ENCODE results near the gene RTTN.

The RTTN gene

DNA sequence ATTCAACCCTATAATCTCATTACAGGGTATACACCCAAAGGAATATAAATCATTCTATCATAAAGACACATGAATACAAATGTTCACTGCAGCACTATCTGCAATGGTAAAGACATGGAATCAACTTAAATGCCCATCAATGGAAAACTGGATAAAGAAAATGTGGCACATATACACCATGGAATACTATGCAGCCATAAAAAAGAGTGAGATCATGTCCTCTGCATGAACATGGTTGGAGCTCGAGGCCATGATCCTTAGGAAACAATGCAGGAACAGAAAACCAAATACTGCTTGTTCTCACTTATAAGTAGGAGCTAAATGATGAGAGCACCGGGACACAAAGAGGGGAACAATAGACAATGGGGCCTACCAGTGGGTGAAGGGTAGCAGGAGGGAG lies 169.3 kb downstream of the RTTN start:
- no peak overlapping the region for H3K27ac ChIP-seq
- H3K9me3 ChIP-seq = no peaks in the 10 kb centered on the region
- no peak for TF ChIP-seq CTCF (IDR thresholded peaks at IDR 0.05)
- no peak for DNase-seq
- no peak overlapping the region for H3K4me3 ChIP-seq
- H3K27me3 ChIP-seq = no peaks in the 10 kb centered on the region
- H3K4me1 ChIP-seq = peaks cover 0 to 9% (median 0%) of the 10 kb centered on the region in 4 donors
- intact Hi-C loops (cut with DNase I; ENCODE audit: low total_unique reads) = no loop called here
- H3K36me3 ChIP-seq = peaks cover 0 to 11% (median 10%) of the 10 kb centered on the region in 3 donors

GRCh38 chr18:70031221-70031620 lies 174.3 kb downstream of the RTTN start:
- H3K9me3 ChIP-seq = no peaks in the 10 kb centered on the region
- peaks cover 5 to 19% (median 11%) of the 10 kb centered on the region in 3 donors for H3K36me3 ChIP-seq
- no peak for DNase-seq
- H3K27ac ChIP-seq = no peak overlapping the region
- no peak for TF ChIP-seq CTCF (IDR thresholded peaks at IDR 0.05)
- H3K4me1 ChIP-seq = no peaks in the 10 kb centered on the region
- intact Hi-C loops (cut with DNase I; ENCODE audit: low total_unique reads) = no loop called here
- no peaks in the 10 kb centered on the region for H3K27me3 ChIP-seq
- no peak overlapping the region for H3K4me3 ChIP-seq

- Histone ChIP-seq H3K4me1 (no peaks in the 10 kb centered on the region), H3K27me3 (no peaks in the 10 kb centered on the region), H3K4me3 (no peak overlapping the region), H3K27ac (no peak overlapping the region), H3K36me3 (peaks cover 5 to 24% (median 11%) of the 10 kb centered on the region in 3 donors), H3K9me3 (no peaks in the 10 kb centered on the region)
- TF ChIP-seq CTCF (IDR thresholded peaks at IDR 0.05) = no peak
- intact Hi-C loops (cut with DNase I; ENCODE audit: low total_unique reads) = no loop called here
- DNase-seq = no peak
Measured at GRCh38 chr18:70030728-70031127, 174.8 kb downstream of the RTTN start.

DNA sequence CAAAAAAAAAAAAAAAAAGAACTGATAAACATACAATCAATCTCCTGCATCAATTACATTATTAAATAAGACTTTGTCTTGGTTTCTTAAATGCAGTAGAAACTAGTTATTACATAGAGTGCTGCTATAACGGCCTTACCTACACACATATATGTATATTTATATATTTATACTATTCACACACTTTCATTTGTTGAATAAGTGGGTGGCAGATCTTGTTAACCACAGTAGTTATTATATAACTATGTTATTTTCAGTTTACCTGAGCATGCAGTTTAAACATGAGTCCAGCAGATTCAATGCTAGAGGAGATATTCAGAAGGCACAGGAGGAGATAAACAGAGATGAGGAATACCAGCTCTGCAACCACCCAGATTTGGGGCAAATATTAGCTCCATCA lies 176.3 kb downstream of the RTTN start:
- intact Hi-C loops (cut with DNase I; ENCODE audit: low total_unique reads) = no loop called here
- Histone ChIP-seq H3K27ac (no peak overlapping the region), H3K27me3 (no peaks in the 10 kb centered on the region), H3K4me3 (no peak overlapping the region), H3K36me3 (peaks cover 8 to 37% (median 13%) of the 10 kb centered on the region in 3 donors), H3K4me1 (no peaks in the 10 kb centered on the region), H3K9me3 (no peaks in the 10 kb centered on the region)
- DNase-seq = no peak
- TF ChIP-seq CTCF (IDR thresholded peaks at IDR 0.05) = no peak

GRCh38 chr18:70028734-70029133 lies 176.8 kb downstream of the RTTN start:
- Histone ChIP-seq H3K4me1 (no peaks in the 10 kb centered on the region), H3K4me3 (no peak overlapping the region), H3K9me3 (no peaks in the 10 kb centered on the region), H3K36me3 (peaks cover 12 to 42% (median 18%) of the 10 kb centered on the region in 3 donors), H3K27ac (no peak overlapping the region), H3K27me3 (no peaks in the 10 kb centered on the region)
- intact Hi-C loops (cut with DNase I; ENCODE audit: low total_unique reads) = no loop called here
- TF ChIP-seq CTCF (IDR thresholded peaks at IDR 0.05) = no peak
- no peak for DNase-seq

- Histone ChIP-seq H3K9me3 (no peaks in the 10 kb centered on the region), H3K4me1 (no peaks in the 10 kb centered on the region), H3K4me3 (no peak overlapping the region), H3K36me3 (peaks cover 15 to 48% (median 22%) of the 10 kb centered on the region in 3 donors), H3K27ac (no peak overlapping the region), H3K27me3 (no peaks in the 10 kb centered on the region)
- intact Hi-C loops (cut with DNase I; ENCODE audit: low total_unique reads) = no loop called here
- no peak for DNase-seq
- TF ChIP-seq CTCF (IDR thresholded peaks at IDR 0.05) = no peak
Measured at GRCh38 chr18:70028084-70028483, 177.4 kb downstream of the RTTN start.
